OCI-LY1 (cell line): ENCODE results near the gene MYO18B.

Experiments used
- EZH2 ChIP-seq: fragments of 200-600 bp; sonication (generic), shearing (Covaris generic); IDR thresholded peaks from 2 replicates; pipeline ENCODE4 v1.8.0; 2017; ENCODE audit warnings: borderline replicate concordance, mixed run types, mild to moderate bottlenecking, antibody characterized with exemption, low read length, moderate library complexity, mixed read lengths
- TF ChIP-seq, protein P1 (sequence below): fragments of 200-600 bp; sonication (generic), shearing (Covaris generic); IDR thresholded peaks from 2 replicates; pipeline ENCODE4 v1.5.1; 2017; ENCODE audit warnings: mild to moderate bottlenecking, antibody characterized with exemption, low read length, moderate library complexity, mixed read lengths

DNA sequence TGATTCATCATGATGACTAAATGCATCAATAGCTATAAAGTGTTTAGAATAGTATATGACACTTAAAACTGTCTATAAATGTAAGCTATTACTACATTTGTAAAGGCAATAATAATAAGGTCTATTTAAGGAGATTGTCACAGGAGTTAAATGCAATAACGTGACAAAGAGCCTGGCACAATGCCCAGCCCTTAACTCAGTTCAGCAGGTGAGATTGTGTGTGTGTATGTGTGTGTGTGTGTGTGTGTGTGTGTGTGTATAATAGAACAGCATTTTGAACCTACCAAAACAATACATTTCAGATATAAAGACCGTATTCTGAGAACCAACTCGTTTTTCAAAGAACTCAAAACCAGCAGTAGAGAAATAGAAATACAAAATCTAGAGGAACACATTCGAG, 177.5 kb downstream of the MYO18B start:
- TF ChIP-seq, protein P1, sequence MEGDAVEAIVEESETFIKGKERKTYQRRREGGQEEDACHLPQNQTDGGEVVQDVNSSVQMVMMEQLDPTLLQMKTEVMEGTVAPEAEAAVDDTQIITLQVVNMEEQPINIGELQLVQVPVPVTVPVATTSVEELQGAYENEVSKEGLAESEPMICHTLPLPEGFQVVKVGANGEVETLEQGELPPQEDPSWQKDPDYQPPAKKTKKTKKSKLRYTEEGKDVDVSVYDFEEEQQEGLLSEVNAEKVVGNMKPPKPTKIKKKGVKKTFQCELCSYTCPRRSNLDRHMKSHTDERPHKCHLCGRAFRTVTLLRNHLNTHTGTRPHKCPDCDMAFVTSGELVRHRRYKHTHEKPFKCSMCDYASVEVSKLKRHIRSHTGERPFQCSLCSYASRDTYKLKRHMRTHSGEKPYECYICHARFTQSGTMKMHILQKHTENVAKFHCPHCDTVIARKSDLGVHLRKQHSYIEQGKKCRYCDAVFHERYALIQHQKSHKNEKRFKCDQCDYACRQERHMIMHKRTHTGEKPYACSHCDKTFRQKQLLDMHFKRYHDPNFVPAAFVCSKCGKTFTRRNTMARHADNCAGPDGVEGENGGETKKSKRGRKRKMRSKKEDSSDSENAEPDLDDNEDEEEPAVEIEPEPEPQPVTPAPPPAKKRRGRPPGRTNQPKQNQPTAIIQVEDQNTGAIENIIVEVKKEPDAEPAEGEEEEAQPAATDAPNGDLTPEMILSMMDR, result no peak
- no peak for TF ChIP-seq EZH2
